Left lung (tissue), 14 donors: ENCODE data around the gene PHKA1. TPM values are rescaled to one million over a fixed set of nuclear protein-coding genes. Genes with fewer than 3 reads are reported as not detected.
"Not testable (repeated sequence)": the region's sequence is repeated elsewhere in the genome, so short reads cannot be mapped to it uniquely, and the experiment has no call there.

Experiments
- ATAC-seq: fragments of 200-7000 bp; cut with Tn5 transposase; one replicate; pipeline ENCODE4 v1.9.1; 2020; ENCODE audit warnings: moderate library complexity
- DNase-seq, 4 donors: peaks; one replicate each; pipeline ENCODE4 v3.0.0-alpha.2; 2013 to 2020
- H3K27ac ChIP-seq, 2 donors: fragments of 200-600 bp; sonication (generic) in 1 of 2; one replicate each; pipeline versions ENCODE4 v1.5.0 to v1.8.0; 2020 to 2021
- H3K27me3 ChIP-seq, 2 donors: fragments of 200-600 bp; sonication (generic) in 1 of 2; one replicate each; pipeline versions ENCODE4 v1.5.0 to v1.8.0; 2020 to 2021
- H3K36me3 ChIP-seq, 2 donors: fragments of 200-600 bp; sonication (generic) in 1 of 2; one replicate each; pipeline versions ENCODE4 v1.5.0 to v1.8.0; 2020 to 2021
- H3K4me1 ChIP-seq, 2 donors: fragments of 200-600 bp; one replicate each; pipeline ENCODE4 v1.8.0; 2021
- H3K4me3 ChIP-seq, 2 donors: fragments of 200-600 bp; sonication (generic) in 1 of 2; one replicate each; pipeline versions ENCODE4 v1.5.0 to v1.8.0; 2020 to 2021; ENCODE audit warnings: mild to moderate bottlenecking in 1 of 2
- H3K9me3 ChIP-seq, 2 donors: fragments of 200-600 bp; sonication (generic) in 1 of 2; one replicate each; pipeline versions ENCODE4 v1.5.0 to v1.8.0; 2020 to 2021
- CTCF ChIP-seq, 2 donors: fragments of 200-600 bp; sonication (generic) in 1 of 2; IDR thresholded peaks; one replicate each; pipeline versions ENCODE4 v1.5.0 to v1.8.0; 2021; ENCODE audit warnings: antibody characterized with exemption in 2 of 2
- intact Hi-C, 2 donors: fragments of 100-400 bp; cut with DNase I; formaldehyde crosslinking; loops; one replicate each; pipeline versions ENCODE4 v1.11.2 to v1.14.2; 2022
- long read RNA-seq, 12 donors: library from polyadenylated mRNA in 2 of 12; unstranded in 2 of 12; transcript quantifications; one replicate each; pipeline ENCODE4 v2.0.0 and lab custom pipeline, GENCODE V29; 2019 to 2026
- polyA plus RNA-seq, 6 donors: library from polyadenylated mRNA; unstranded; fragments of 120-200 nt; gene quantifications; one replicate each; pipeline ENCODE4 v1.2.1, GENCODE V29; 2013; ENCODE audit not compliant: insufficient read length in 6 of 6
- total RNA-seq, 2 donors: library from RNA; stranded (reverse); fragmentation: NEBNext Ultra II Directional; extraction: Animal tissue kit (Norgen Biotek cat#: 25700); gene quantifications; one replicate each; pipeline ENCODE4 v1.2.1, GENCODE V29; 2021
- donor health status: DM: no; HTN: yes; CAD: no.
- donor health status: DM: no; HTN: no; CAD: no.

Gene PHKA1
- total RNA-seq (1 to 10 TPM; 4.8 TPM), polyA plus RNA-seq (1 to 10 TPM; 2.8 to 5.0 (median 4.1) TPM)
- long read RNA-seq, donor 1: 0 reads
- long read RNA-seq, donor 2: 0 reads
- long read RNA-seq, donor 3: 0 reads
- long read RNA-seq, donor 4, partial matches to known transcripts: 1 of 1 reads
- long read RNA-seq, donor 4, other reads (novel, unspliced or antisense): 0 of 1 reads
- long read RNA-seq, donor 5, full-length matches to known transcripts: 1 of 1 reads
- long read RNA-seq, donor 5, partial matches to known transcripts: 0 of 1 reads
- long read RNA-seq, donor 5, other reads (novel, unspliced or antisense): 0 of 1 reads
- long read RNA-seq, donor 6: 0 reads
- long read RNA-seq, donor 7: 0 reads
- long read RNA-seq, donor 8, full-length matches to known transcripts: 1 of 1 reads
- long read RNA-seq, donor 8, partial matches to known transcripts: 0 of 1 reads
- long read RNA-seq, donor 8, other reads (novel, unspliced or antisense): 0 of 1 reads
- long read RNA-seq, donor 9: 0 reads
- long read RNA-seq, donor 10: 0 reads
- long read RNA-seq, donor 11: 0 reads
- long read RNA-seq, donor 12: 0 reads

DNA sequence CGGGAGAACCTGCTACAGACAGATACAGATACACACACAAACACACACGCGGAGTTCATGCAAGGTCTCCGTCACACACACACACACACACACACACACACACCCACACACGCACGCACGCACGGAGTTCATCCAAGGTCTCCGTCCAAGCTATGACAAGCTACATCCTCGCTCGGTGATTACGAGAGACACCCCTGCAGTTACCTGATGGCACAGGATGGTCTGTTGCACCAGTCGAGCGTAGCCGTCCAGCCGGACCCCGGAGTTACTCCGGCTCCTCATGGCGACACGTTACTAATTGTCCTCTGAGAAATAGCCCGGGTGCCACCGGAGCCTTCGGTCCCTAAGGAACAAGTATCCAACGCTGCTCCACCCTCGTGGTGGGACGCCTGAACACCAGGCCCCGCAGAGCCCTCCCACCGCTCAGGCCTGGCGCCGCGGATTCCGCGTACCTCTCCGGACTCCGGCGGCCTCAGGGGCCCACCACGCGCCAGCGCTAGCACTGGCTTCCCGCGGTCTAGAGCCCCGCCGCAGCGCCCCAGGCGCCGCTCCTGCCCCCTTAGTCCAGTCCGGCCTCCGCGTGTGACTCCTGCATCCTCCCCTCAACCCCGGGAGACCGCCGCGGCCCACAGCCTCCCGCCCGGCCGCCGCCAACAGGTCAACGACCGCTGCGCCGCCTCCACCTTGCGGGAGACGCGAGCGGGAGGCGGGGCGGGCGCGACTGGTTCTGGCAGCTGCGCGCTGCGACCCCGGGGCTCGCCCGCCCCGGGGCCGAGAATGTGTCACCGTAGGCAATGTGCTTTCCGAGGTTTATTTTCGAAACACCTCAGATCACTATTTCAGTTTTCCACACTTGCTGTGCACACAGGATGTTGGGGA, at the start of gene PHKA1:
Gene PHKA1 (minus strand): TSS at position 708 of the 879 bp plus-strand sequence. CDS start 426 bp downstream, at position 282.
- Histone ChIP-seq H3K4me3 (peak within 1 kb of the TSS; percentile 35 to 45), H3K27ac (peak within 1 kb of the TSS; percentile 48 to 79)
- ATAC-seq: peak; percentile 86
- H3K4me1 ChIP-seq, H3K27me3 ChIP-seq, H3K36me3 ChIP-seq, intact Hi-C loops, H3K9me3 ChIP-seq: not testable (repeated sequence)
- DNase-seq: peak; percentile 3 to 82 (median 34)

GRCh38 chrX:72760454-72760853, 46.3 kb upstream of the PHKA1 start:
- H3K4me3 ChIP-seq, H3K4me1 ChIP-seq, H3K9me3 ChIP-seq, H3K27ac ChIP-seq, H3K36me3 ChIP-seq, ATAC-seq, intact Hi-C loops, H3K27me3 ChIP-seq, DNase-seq: not testable (repeated sequence)

DNA sequence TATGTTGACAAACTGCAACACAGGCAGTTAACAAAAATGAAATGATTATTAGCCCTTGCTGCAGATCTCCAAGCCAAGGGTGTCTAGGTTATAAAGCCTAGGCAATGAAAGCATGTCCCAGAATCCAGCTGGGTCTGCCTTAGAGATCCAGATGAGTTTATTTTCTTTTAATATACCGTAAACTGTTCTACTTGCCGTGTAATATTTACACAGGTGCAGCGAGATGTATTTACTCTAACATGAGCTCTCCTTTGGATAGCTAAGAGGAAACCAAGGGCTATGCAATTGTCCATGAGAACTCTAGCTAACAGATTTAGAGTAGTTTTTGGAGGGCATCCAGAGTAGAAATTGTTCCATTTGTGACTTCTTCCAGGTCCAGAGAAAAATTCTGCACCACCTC, 34.4 kb upstream of the PHKA1 start:
- H3K9me3 ChIP-seq, H3K4me1 ChIP-seq, H3K27ac ChIP-seq, DNase-seq, H3K36me3 ChIP-seq, H3K4me3 ChIP-seq, intact Hi-C loops, H3K27me3 ChIP-seq: not testable (repeated sequence)
- peak; percentile 39 for ATAC-seq

GRCh38 chrX:72745546-72745945, 31.4 kb upstream of the PHKA1 start:
- ATAC-seq, DNase-seq, H3K36me3 ChIP-seq, H3K4me3 ChIP-seq, H3K9me3 ChIP-seq, H3K27ac ChIP-seq, intact Hi-C loops, H3K4me1 ChIP-seq, H3K27me3 ChIP-seq: not testable (repeated sequence)

GRCh38 chrX:72735561-72735960, 21.5 kb upstream of the PHKA1 start:
- DNase-seq: no peak
- Histone ChIP-seq H3K27ac (no peak overlapping the region), H3K36me3 (no peaks in the 10 kb centered on the region), H3K4me3 (no peak overlapping the region), H3K4me1 (no peaks in the 10 kb centered on the region), H3K27me3 (no peaks in the 10 kb centered on the region), H3K9me3 (no peaks in the 10 kb centered on the region)
- intact Hi-C loops: no loop called here
- no peak for ATAC-seq
- no peak for TF ChIP-seq CTCF (IDR thresholded peaks at IDR 0.05)

- H3K4me3 ChIP-seq, H3K36me3 ChIP-seq, DNase-seq, H3K9me3 ChIP-seq, H3K27ac ChIP-seq, H3K27me3 ChIP-seq, ATAC-seq, H3K4me1 ChIP-seq, intact Hi-C loops: not testable (repeated sequence)
Observed at GRCh38 chrX:72733636-72734035, 19.5 kb upstream of the PHKA1 start.

DNA sequence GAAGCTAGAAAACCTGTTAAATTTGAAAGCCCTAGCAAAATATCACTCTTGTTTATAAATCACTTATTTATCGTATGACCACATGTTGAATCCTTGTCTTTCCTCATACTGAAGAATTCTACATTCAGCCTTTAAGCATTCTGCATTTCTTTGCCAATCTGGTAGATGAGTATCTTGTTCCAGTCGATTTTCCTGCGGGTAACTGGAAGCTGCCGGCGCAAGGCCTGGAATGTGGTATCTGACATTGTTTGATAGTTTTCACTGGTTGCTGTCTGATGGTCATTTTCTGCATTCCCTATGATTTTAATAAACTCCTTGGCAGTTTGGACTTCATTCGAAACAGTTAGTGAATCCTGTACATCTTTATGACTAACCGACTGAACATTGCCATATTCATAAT, 13.7 kb upstream of the PHKA1 start:
- H3K27me3 ChIP-seq: peaks cover 0 to 2% of the 10 kb centered on the region in 2 donors
- H3K27ac ChIP-seq: no peak overlapping the region
- intact Hi-C loops: no loop called here
- H3K9me3 ChIP-seq: no peaks in the 10 kb centered on the region
- H3K4me3 ChIP-seq: no peak overlapping the region
- no peaks in the 10 kb centered on the region for H3K4me1 ChIP-seq
- ATAC-seq (no peak), DNase-seq (no peak)
- no peak for TF ChIP-seq CTCF (IDR thresholded peaks at IDR 0.05)
- H3K36me3 ChIP-seq: no peaks in the 10 kb centered on the region
